Suprapubic skin (tissue), 4 donors: ENCODE results near the gene GSN. TPM values are rescaled to one million over a fixed set of nuclear protein-coding genes. Genes with fewer than 3 reads are reported as not detected.
A peak's percentile ranks its signal among the peaks of the same experiment; 100 is the strongest.

Experiments used
- DNase-seq, 2 donors: peaks; one replicate each; pipeline ENCODE4 v3.0.0-alpha.2; 2019; ENCODE audit warnings: low spot score in 2 of 2
- H3K27ac ChIP-seq: fragments of 200-600 bp; sonication (generic); one replicate; pipeline ENCODE4 v1.5.1; 2019
- H3K27me3 ChIP-seq: fragments of 200-600 bp; sonication (generic); one replicate; pipeline ENCODE4 v1.5.1; 2019
- H3K36me3 ChIP-seq: fragments of 200-600 bp; sonication (generic); one replicate; pipeline ENCODE4 v1.5.1; 2019
- H3K4me1 ChIP-seq: fragments of 200-600 bp; sonication (generic); one replicate; pipeline ENCODE4 v1.5.1; 2019
- H3K4me3 ChIP-seq: fragments of 200-600 bp; sonication (generic); one replicate; pipeline ENCODE4 v1.5.1; 2019; ENCODE audit warnings: mild to moderate bottlenecking
- H3K9me3 ChIP-seq: fragments of 200-600 bp; sonication (generic); one replicate; pipeline ENCODE4 v1.5.1; 2019
- CTCF ChIP-seq, 2 donors: fragments of 200-600 bp in 1 of 2; fragments of 450-650 bp in 1 of 2; sonication (generic) in 1 of 2; IDR thresholded peaks; one replicate each; pipeline ENCODE4 v1.5.1; 2016 to 2019; ENCODE audit warnings: antibody characterized with exemption in 2 of 2, mild to moderate bottlenecking in 1 of 2, moderate library complexity in 1 of 2
- EP300 ChIP-seq: sonication (generic); formaldehyde crosslinking; IDR thresholded peaks from one replicate; pipeline ENCODE4 v1.6.1; 2017; ENCODE audit warnings: antibody characterized with exemption
- POLR2A ChIP-seq, 2 donors: fragments of 450-650 bp; IDR thresholded peaks; one replicate each; pipeline ENCODE4 v1.6.1; 2017; ENCODE audit warnings: antibody characterized with exemption in 2 of 2, mild to moderate bottlenecking in 2 of 2, moderate library complexity in 2 of 2
- POLR2AphosphoS5 ChIP-seq, 3 donors: sonication (generic); formaldehyde crosslinking; IDR thresholded peaks; one replicate each; pipeline ENCODE4 v1.6.1; 2017; ENCODE audit warnings: antibody characterized with exemption in 3 of 3
- WGBS: methylation state at CpG from one replicate; pipeline ENCODE4 v1.1.5; 2018; 5-methylcytosine and 5-hydroxymethylcytosine counted together
- total RNA-seq, 4 donors: library from RNA; depleted of rRNA; stranded (reverse); fragments of >200 nt; gene quantifications; one replicate each; pipeline ENCODE4 v1.1.0, GENCODE V29; 2016

The GSN gene
- total RNA-seq, 4 donors from 2014 or later = 681 to 944 (median 771) TPM

GRCh38 chr9:121326901-121327613 is 59.1 kb downstream of the GSN start:
- peaks cover 62% of the 10 kb centered on the region for H3K4me1 ChIP-seq
- no peaks in the 10 kb centered on the region for H3K9me3 ChIP-seq
- H3K36me3 ChIP-seq = peaks cover 82% of the 10 kb centered on the region
- H3K27me3 ChIP-seq = no peaks in the 10 kb centered on the region
- TF ChIP-seq POLR2AphosphoS5 (IDR thresholded peaks at IDR 0.05) = no peak
- TF ChIP-seq POLR2A (IDR thresholded peaks at IDR 0.05) = no peak
- no peak for TF ChIP-seq CTCF (IDR thresholded peaks at IDR 0.05)
- no peak for TF ChIP-seq EP300
- peak overlapping the region; percentile 88 for H3K27ac ChIP-seq
- no peak for DNase-seq
- 90% methylated on average over 7 of the region's 11 CpGs for WGBS
- no peak overlapping the region for H3K4me3 ChIP-seq

- WGBS = 75% methylated on average over 8 of the region's 8 CpGs
- peak overlapping the region; percentile 56 for H3K27ac ChIP-seq
- DNase-seq = no peak
- no peak overlapping the region for H3K4me3 ChIP-seq
- no peaks in the 10 kb centered on the region for H3K27me3 ChIP-seq
- H3K4me1 ChIP-seq = peaks cover 51% of the 10 kb centered on the region
- H3K9me3 ChIP-seq = no peaks in the 10 kb centered on the region
- H3K36me3 ChIP-seq = peaks cover 89% of the 10 kb centered on the region
- no peak for TF ChIP-seq EP300
- no peak for TF ChIP-seq POLR2A (IDR thresholded peaks at IDR 0.05)
- no peak for TF ChIP-seq POLR2AphosphoS5 (IDR thresholded peaks at IDR 0.05)
- no peak for TF ChIP-seq CTCF (IDR thresholded peaks at IDR 0.05)
Measured at GRCh38 chr9:121328476-121328875, 60.5 kb downstream of the GSN start.

- Histone ChIP-seq H3K4me1 (peaks cover 49% of the 10 kb centered on the region), H3K27me3 (no peaks in the 10 kb centered on the region), H3K4me3 (no peak overlapping the region), H3K9me3 (no peaks in the 10 kb centered on the region), H3K36me3 (peaks cover 89% of the 10 kb centered on the region), H3K27ac (peak overlapping the region; percentile 56)
- no peak for DNase-seq
- TF ChIP-seq POLR2AphosphoS5 (IDR thresholded peaks at IDR 0.05) = no peak
- no peak for TF ChIP-seq CTCF (IDR thresholded peaks at IDR 0.05)
- TF ChIP-seq POLR2A (IDR thresholded peaks at IDR 0.05) = no peak
- TF ChIP-seq EP300 = no peak
- 82% methylated on average over 8 of the region's 16 CpGs for WGBS
Measured at GRCh38 chr9:121328876-121329681, 61.1 kb downstream of the GSN start.

- Histone ChIP-seq H3K4me1 (peaks cover 50% of the 10 kb centered on the region), H3K9me3 (no peaks in the 10 kb centered on the region), H3K4me3 (no peak overlapping the region), H3K27me3 (no peaks in the 10 kb centered on the region), H3K36me3 (peaks cover 81% of the 10 kb centered on the region), H3K27ac (peak overlapping the region; percentile 55)
- WGBS = 75% methylated on average over 3 of the region's 3 CpGs
- DNase-seq = no peak
- TF ChIP-seq EP300 (no peak), CTCF (IDR thresholded peaks at IDR 0.05) (no peak), POLR2A (IDR thresholded peaks at IDR 0.05) (no peak), POLR2AphosphoS5 (IDR thresholded peaks at IDR 0.05) (no peak)
Measured at GRCh38 chr9:121331549-121331948, 63.6 kb downstream of the GSN start.

- peaks cover 44% of the 10 kb centered on the region for H3K4me1 ChIP-seq
- peak overlapping the region; percentile 55 for H3K27ac ChIP-seq
- no peak for TF ChIP-seq POLR2A (IDR thresholded peaks at IDR 0.05)
- TF ChIP-seq EP300 = no peak
- TF ChIP-seq POLR2AphosphoS5 (IDR thresholded peaks at IDR 0.05) = peak in 1 of 3 donors; percentile 10
- TF ChIP-seq CTCF (IDR thresholded peaks at IDR 0.05) = peak; percentile 13 to 41
- no peak overlapping the region for H3K4me3 ChIP-seq
- peaks cover 75% of the 10 kb centered on the region for H3K36me3 ChIP-seq
- DNase-seq = no peak
- 73% methylated on average over 14 of the region's 14 CpGs for WGBS
- no peaks in the 10 kb centered on the region for H3K27me3 ChIP-seq
- H3K9me3 ChIP-seq = no peaks in the 10 kb centered on the region
Measured at GRCh38 chr9:121331992-121332685, 64.2 kb downstream of the GSN start.
